ENCODE measurements around the gene PLEKHM2. TPM values are rescaled to one million over a fixed set of nuclear protein-coding genes. Genes with fewer than 3 reads are reported as not detected.

Gene PLEKHM2
- total and polyA plus RNA-seq, 2 of the 8 experiments (the other 6 are each of a cell fraction or from before 2014, with no cell fraction given), result 38.3 to 47.6 TPM

DNA sequence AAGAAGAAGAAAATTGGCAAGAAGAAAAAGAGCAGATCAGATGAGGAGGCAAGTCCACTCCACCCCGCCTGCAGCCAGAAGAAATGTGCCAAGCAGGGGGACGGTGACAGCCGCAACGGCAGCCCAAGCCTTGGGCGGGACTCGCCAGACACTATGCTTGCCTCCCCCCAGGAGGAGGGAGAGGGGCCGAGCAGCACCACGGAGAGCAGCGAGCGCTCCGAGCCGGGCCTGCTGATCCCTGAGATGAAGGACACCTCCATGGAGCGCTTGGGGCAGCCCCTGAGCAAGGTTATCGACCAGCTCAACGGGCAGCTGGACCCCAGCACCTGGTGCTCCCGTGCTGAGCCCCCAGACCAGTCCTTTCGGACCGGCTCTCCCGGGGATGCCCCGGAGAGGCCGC lies 42.9 kb downstream of the PLEKHM2 start (continued):
- TF ChIP-seq, protein P1, sequence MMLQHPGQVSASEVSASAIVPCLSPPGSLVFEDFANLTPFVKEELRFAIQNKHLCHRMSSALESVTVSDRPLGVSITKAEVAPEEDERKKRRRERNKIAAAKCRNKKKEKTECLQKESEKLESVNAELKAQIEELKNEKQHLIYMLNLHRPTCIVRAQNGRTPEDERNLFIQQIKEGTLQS (IDR thresholded peaks at IDR 0.05; ENCODE audit: insufficient read depth, low read depth, low read length), result no peak
- TF ChIP-seq, protein P2, sequence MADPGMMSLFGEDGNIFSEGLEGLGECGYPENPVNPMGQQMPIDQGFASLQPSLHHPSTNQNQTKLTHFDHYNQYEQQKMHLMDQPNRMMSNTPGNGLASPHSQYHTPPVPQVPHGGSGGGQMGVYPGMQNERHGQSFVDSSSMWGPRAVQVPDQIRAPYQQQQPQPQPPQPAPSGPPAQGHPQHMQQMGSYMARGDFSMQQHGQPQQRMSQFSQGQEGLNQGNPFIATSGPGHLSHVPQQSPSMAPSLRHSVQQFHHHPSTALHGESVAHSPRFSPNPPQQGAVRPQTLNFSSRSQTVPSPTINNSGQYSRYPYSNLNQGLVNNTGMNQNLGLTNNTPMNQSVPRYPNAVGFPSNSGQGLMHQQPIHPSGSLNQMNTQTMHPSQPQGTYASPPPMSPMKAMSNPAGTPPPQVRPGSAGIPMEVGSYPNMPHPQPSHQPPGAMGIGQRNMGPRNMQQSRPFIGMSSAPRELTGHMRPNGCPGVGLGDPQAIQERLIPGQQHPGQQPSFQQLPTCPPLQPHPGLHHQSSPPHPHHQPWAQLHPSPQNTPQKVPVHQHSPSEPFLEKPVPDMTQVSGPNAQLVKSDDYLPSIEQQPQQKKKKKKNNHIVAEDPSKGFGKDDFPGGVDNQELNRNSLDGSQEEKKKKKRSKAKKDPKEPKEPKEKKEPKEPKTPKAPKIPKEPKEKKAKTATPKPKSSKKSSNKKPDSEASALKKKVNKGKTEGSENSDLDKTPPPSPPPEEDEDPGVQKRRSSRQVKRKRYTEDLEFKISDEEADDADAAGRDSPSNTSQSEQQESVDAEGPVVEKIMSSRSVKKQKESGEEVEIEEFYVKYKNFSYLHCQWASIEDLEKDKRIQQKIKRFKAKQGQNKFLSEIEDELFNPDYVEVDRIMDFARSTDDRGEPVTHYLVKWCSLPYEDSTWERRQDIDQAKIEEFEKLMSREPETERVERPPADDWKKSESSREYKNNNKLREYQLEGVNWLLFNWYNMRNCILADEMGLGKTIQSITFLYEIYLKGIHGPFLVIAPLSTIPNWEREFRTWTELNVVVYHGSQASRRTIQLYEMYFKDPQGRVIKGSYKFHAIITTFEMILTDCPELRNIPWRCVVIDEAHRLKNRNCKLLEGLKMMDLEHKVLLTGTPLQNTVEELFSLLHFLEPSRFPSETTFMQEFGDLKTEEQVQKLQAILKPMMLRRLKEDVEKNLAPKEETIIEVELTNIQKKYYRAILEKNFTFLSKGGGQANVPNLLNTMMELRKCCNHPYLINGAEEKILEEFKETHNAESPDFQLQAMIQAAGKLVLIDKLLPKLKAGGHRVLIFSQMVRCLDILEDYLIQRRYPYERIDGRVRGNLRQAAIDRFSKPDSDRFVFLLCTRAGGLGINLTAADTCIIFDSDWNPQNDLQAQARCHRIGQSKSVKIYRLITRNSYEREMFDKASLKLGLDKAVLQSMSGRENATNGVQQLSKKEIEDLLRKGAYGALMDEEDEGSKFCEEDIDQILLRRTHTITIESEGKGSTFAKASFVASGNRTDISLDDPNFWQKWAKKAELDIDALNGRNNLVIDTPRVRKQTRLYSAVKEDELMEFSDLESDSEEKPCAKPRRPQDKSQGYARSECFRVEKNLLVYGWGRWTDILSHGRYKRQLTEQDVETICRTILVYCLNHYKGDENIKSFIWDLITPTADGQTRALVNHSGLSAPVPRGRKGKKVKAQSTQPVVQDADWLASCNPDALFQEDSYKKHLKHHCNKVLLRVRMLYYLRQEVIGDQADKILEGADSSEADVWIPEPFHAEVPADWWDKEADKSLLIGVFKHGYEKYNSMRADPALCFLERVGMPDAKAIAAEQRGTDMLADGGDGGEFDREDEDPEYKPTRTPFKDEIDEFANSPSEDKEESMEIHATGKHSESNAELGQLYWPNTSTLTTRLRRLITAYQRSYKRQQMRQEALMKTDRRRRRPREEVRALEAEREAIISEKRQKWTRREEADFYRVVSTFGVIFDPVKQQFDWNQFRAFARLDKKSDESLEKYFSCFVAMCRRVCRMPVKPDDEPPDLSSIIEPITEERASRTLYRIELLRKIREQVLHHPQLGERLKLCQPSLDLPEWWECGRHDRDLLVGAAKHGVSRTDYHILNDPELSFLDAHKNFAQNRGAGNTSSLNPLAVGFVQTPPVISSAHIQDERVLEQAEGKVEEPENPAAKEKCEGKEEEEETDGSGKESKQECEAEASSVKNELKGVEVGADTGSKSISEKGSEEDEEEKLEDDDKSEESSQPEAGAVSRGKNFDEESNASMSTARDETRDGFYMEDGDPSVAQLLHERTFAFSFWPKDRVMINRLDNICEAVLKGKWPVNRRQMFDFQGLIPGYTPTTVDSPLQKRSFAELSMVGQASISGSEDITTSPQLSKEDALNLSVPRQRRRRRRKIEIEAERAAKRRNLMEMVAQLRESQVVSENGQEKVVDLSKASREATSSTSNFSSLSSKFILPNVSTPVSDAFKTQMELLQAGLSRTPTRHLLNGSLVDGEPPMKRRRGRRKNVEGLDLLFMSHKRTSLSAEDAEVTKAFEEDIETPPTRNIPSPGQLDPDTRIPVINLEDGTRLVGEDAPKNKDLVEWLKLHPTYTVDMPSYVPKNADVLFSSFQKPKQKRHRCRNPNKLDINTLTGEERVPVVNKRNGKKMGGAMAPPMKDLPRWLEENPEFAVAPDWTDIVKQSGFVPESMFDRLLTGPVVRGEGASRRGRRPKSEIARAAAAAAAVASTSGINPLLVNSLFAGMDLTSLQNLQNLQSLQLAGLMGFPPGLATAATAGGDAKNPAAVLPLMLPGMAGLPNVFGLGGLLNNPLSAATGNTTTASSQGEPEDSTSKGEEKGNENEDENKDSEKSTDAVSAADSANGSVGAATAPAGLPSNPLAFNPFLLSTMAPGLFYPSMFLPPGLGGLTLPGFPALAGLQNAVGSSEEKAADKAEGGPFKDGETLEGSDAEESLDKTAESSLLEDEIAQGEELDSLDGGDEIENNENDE (IDR thresholded peaks at IDR 0.05; ENCODE audit: insufficient replicate concordance, low read length), result no peak
- no peak for TF ChIP-seq NANOG (IDR thresholded peaks at IDR 0.05; ENCODE audit: insufficient read depth, low read depth, low read length, poor library complexity, severe bottlenecking)

Data from H1 (cell line).